ENCODE measurements around the gene SERPINH1. TPM values are rescaled to one million over a fixed set of nuclear protein-coding genes. Genes with fewer than 3 reads are reported as not detected.

Gene SERPINH1
- total RNA-seq, 2 experiments from 2014 or later = 18.9 to 19.4 TPM

DNA sequence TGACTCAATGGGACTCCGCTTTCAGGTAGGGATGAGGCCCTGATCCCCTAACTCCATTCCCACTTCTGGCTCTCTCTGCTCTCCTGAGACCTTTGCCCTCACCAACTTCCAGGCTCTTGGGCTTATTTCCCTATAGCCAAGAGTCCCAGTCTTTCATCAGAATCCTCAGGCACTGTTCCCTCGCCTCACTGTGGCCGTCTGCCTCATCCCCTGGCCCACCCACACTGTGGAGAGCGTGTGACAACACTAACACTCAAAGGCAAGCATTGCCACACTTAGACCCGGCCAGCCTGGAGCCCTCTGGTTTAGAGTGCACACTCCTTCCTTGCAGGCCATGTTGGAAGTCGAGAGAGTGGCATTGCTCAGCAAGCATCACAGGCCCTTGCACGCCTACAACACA lies 27.0 kb downstream of the SERPINH1 start:
- DNase-seq = no peak
- H3K36me3 Mint-ChIP-seq = no peaks in the 10 kb centered on the region
- H3K4me1 Mint-ChIP-seq = no peaks in the 10 kb centered on the region
- no peak overlapping the region for H3K4me3 Mint-ChIP-seq
- no peaks in the 10 kb centered on the region for H3K27me3 Mint-ChIP-seq
- no peaks in the 10 kb centered on the region for H3K9me3 Mint-ChIP-seq
- no peak overlapping the region for H3K27ac Mint-ChIP-seq

DNA sequence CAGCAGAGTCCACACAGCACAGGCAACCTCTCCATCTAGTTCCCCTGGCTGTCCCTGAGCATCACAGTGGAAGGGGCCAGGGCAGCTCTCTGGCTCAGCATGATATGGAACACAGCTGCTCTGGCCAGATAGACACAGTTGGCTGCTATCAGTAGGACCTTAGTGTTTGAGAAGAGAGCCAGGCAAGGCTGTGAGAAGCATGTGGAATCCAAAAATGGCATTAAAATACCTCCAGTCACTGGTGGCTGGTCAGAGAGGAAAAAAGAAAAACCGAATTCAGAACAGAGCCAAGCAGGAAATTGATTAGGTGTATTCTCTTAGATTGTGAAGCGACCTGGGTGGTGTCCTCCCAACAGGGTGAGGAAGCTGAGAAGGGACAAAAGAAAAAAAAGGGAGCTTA lies 27.9 kb downstream of the SERPINH1 start:
- H3K27ac Mint-ChIP-seq = no peak overlapping the region

DNA sequence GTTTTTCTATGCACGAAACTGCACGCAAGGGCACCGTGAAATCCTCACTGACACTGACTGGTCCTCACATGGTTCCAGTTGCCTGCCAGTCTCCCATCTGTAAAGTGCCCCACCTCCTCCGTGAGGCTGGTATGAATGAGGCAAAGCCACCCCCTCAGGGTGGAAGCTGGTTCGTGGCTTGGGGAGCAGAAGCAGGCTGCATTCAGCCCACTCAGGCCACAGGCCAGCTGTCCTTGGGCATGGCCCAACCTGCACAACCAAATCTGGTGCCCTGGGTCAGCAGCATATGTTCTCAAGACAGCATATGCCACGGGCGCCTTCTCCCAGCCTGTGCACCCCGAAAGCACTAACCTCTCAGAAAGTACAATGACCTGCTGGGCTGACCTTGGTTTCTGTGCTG lies 29.3 kb downstream of the SERPINH1 start:
- no peaks in the 10 kb centered on the region for H3K9me3 Mint-ChIP-seq
- no peak overlapping the region for H3K27ac Mint-ChIP-seq
- H3K4me1 Mint-ChIP-seq = no peaks in the 10 kb centered on the region
- no peaks in the 10 kb centered on the region for H3K36me3 Mint-ChIP-seq
- DNase-seq = no peak
- H3K27me3 Mint-ChIP-seq = no peaks in the 10 kb centered on the region
- H3K4me3 Mint-ChIP-seq = no peak overlapping the region

More for the DNA sequence above, 27.9 kb downstream of the SERPINH1 start:
- no peaks in the 10 kb centered on the region for H3K36me3 Mint-ChIP-seq
- no peak overlapping the region for H3K4me3 Mint-ChIP-seq
- H3K27me3 Mint-ChIP-seq = no peaks in the 10 kb centered on the region
- no peaks in the 10 kb centered on the region for H3K4me1 Mint-ChIP-seq
- no peaks in the 10 kb centered on the region for H3K9me3 Mint-ChIP-seq
- no peak for DNase-seq

DNA sequence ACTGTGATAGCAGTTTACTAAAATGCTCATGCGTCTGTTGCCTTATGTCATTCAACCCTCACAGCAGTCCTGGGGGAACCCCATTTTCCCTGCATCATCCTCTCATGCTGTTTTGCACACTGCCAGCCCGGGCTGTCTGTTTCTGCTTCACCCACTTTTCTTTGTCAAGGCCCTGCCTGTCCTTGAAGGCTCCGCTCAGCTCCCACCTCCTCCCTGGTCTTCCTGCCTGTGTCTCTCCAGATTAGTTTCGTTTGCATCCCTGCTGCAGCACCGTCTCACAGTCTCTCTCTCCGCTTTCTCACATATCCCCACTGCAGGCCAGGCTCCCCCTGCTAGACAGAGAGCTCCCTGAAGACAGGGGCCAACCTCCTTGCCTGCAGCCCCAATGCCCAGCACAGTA lies 29.9 kb downstream of the SERPINH1 start:
- H3K27ac Mint-ChIP-seq = no peak overlapping the region
- H3K27me3 Mint-ChIP-seq = no peaks in the 10 kb centered on the region
- H3K4me3 Mint-ChIP-seq = no peak overlapping the region
- H3K36me3 Mint-ChIP-seq = no peaks in the 10 kb centered on the region
- DNase-seq = no peak
- no peaks in the 10 kb centered on the region for H3K9me3 Mint-ChIP-seq
- H3K4me1 Mint-ChIP-seq = no peaks in the 10 kb centered on the region

DNA sequence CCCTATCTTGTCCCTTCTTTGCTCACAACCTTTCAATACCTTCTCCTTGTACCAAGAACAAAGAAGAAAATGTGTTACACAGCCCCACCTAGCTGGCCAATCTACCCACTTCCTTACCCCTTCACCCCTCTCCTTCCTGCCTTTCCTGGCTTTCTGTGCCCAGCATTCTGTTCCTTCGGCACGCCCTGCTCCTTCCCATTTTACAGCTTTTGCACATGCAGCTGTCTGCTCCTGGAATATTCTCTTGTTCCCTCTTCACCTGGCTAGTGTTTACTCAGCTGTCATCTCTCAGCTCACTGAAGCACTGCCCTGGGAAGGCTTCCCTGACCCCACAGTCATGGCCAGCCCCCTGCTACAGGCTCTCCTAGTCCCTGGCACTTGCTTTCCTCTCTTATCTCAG lies 30.7 kb downstream of the SERPINH1 start:
- Mint-ChIP-seq H3K4me3 (no peak overlapping the region), H3K9me3 (no peaks in the 10 kb centered on the region), H3K27me3 (no peaks in the 10 kb centered on the region), H3K36me3 (no peaks in the 10 kb centered on the region), H3K27ac (no peak overlapping the region), H3K4me1 (no peaks in the 10 kb centered on the region)
- no peak for DNase-seq

DNA sequence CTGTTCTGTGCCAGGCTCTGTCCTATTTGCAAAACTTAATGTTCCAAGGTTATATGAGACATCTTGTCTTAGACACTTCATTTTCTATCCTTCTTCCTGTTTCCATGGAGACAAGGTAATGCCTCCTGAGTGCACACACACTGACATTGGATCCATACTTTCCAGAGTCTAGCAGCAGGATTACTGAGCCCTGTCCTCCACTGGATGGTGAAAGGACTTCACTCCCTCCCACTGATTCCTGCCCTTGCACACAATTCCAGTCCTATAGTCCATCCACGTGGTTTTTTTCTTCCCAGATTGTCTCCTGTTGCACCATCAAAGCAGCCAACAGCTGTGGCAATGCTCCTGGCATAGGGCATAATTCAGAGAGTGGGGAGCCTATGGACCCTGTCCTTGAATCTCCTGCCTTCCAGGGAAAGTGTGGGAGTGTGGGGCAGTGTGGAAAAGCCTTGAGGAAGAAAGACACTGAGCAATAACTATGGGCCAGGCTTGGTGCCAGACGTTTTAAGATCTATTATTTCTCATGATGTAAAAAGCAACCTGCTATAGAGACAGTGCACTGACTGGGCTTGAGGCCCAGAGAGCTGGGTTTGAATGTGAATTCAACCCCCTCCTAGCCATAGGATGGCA lies 31.3 kb downstream of the SERPINH1 start:
- no peaks in the 10 kb centered on the region for H3K27me3 Mint-ChIP-seq
- no peak overlapping the region for H3K27ac Mint-ChIP-seq
- no peak for DNase-seq
- no peak overlapping the region for H3K4me3 Mint-ChIP-seq
- H3K4me1 Mint-ChIP-seq = no peaks in the 10 kb centered on the region
- no peaks in the 10 kb centered on the region for H3K9me3 Mint-ChIP-seq
- no peaks in the 10 kb centered on the region for H3K36me3 Mint-ChIP-seq

DNA sequence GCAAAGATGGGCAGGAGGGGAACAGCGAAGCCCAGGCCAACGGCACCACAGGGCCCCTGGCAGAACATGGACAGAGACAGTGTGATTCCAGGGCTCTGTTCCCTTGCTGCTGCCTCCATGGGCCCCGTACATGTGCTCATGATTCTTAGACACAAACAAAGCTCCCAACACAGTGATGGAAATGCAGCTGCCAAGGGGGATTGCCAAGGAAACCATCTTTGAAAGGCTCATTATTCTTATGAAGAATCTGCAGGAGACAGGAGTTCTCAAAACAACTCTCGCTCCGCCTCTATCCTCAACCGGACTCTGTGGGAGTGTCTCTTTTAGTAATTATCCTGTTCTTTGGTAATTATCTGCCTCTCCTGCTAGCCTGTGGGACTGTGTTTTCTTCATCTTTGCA lies 32.2 kb downstream of the SERPINH1 start:
- Mint-ChIP-seq H3K27ac (no peak overlapping the region), H3K27me3 (no peaks in the 10 kb centered on the region), H3K4me3 (no peak overlapping the region), H3K9me3 (no peaks in the 10 kb centered on the region), H3K4me1 (no peaks in the 10 kb centered on the region), H3K36me3 (no peaks in the 10 kb centered on the region)
- DNase-seq = no peak

DNA sequence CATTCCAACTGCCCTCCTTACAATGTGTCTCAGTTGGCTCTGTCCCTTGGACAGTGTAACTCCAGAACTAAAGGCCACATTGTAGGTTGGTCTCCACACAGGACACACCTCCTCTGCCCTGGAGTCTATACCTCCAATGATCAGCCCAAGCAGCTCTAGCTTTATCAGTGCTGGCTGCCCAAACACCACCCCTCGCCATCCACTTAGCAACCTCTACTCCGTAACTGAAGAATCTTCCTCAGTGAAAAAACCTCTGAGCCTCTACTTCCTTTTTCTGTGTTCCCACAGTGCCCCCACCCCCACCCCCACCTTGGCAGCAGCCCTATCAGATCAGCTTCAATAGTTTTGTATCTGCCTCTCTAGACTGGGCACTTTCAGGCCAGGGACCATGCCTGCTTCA lies 33.4 kb downstream of the SERPINH1 start:
- H3K4me1 Mint-ChIP-seq = no peaks in the 10 kb centered on the region
- H3K36me3 Mint-ChIP-seq = no peaks in the 10 kb centered on the region
- no peaks in the 10 kb centered on the region for H3K9me3 Mint-ChIP-seq
- no peaks in the 10 kb centered on the region for H3K27me3 Mint-ChIP-seq
- no peak overlapping the region for H3K4me3 Mint-ChIP-seq
- DNase-seq = no peak
- H3K27ac Mint-ChIP-seq = no peak overlapping the region

DNA sequence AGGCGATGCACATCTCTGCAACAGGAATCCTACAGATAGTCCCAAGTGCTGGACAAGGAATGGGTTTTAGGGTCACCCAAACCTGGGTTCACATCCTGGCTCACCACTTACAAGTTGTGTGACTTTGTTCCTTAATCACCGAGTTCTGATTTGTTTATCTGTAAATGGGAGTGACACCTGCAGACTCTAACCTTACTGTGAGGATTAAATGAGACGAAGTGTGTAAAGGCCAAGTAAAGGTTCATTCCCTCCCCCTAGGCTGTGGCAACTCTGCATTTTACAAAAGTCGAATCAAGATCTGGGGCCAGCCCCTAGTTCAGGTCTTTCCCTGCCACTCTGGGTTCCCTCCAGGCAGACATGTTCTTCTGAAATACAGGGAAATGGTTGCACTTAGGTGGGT lies 34.9 kb downstream of the SERPINH1 start:
- H3K9me3 Mint-ChIP-seq = no peaks in the 10 kb centered on the region
- H3K27me3 Mint-ChIP-seq = no peaks in the 10 kb centered on the region
- no peak overlapping the region for H3K27ac Mint-ChIP-seq
- no peaks in the 10 kb centered on the region for H3K36me3 Mint-ChIP-seq
- no peak for DNase-seq
- H3K4me1 Mint-ChIP-seq = no peaks in the 10 kb centered on the region
- H3K4me3 Mint-ChIP-seq = no peak overlapping the region

DNA sequence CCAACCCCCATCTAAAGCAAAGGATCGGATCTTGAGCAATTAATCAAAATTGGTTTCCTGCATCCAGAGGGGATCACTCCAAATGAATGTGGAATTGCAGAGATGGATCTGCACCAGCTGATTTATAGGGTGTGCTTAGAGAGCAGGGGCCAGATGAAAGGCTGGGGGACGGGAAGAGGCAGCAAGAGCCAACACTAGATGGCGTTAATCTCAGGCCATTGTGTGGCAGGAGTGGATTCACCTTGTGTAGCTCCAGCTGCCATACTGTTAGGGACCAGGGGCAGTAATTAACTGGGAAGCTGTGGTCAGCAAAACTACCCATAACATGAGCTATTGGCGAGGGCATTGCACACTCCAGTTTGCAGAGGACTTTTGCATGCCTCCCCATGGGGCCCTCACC lies 35.6 kb downstream of the SERPINH1 start:
- Mint-ChIP-seq H3K9me3 (no peaks in the 10 kb centered on the region), H3K27me3 (no peaks in the 10 kb centered on the region), H3K36me3 (no peaks in the 10 kb centered on the region), H3K4me1 (no peaks in the 10 kb centered on the region), H3K4me3 (no peak overlapping the region), H3K27ac (no peak overlapping the region)
- no peak for DNase-seq

DNA sequence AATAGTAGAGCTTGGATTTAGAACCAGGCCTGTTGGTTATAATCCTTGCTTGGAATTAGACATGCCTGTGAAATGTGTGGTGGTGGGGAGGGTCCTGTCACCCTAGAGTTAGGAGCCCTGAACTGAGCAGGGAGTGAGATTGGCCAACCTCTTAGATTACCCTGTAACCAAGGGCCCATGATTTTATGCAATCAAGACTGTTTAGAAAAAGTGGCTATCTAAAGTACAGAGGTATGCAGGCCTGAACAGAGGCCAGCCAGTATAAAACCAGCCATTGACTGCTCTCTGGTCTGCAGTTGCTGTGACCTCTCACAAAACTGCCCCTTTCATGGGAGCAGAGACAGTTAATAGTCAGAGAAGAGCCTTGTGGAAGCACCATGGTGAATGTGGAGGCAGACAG lies 36.2 kb downstream of the SERPINH1 start:
- Mint-ChIP-seq H3K36me3 (no peaks in the 10 kb centered on the region), H3K4me3 (no peak overlapping the region), H3K4me1 (no peaks in the 10 kb centered on the region), H3K27ac (no peak overlapping the region), H3K27me3 (no peaks in the 10 kb centered on the region), H3K9me3 (no peaks in the 10 kb centered on the region)
- DNase-seq = no peak

DNA sequence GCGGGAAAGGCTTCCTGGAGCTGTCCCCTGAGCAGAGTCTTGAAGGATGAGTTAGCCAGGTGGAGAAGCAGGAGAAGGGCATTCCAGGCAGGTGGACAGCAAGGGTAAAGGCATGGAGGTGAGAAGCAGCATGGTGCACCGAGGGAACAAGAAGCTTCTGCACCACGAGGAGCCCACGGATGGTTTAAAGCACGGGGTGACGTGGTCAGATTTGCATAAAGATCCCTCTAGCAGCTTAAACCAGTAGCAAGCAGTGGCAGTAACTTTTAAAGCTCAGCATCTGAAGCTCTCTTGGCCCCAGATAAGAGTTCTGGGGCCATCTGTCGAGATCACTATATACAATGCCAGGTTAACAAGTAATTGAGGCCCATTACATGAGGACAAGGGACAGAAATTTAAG lies 36.8 kb downstream of the SERPINH1 start:
- Mint-ChIP-seq H3K4me3 (no peak overlapping the region), H3K4me1 (no peaks in the 10 kb centered on the region), H3K27me3 (no peaks in the 10 kb centered on the region), H3K36me3 (no peaks in the 10 kb centered on the region), H3K9me3 (no peaks in the 10 kb centered on the region), H3K27ac (no peak overlapping the region)
- DNase-seq = no peak

DNA sequence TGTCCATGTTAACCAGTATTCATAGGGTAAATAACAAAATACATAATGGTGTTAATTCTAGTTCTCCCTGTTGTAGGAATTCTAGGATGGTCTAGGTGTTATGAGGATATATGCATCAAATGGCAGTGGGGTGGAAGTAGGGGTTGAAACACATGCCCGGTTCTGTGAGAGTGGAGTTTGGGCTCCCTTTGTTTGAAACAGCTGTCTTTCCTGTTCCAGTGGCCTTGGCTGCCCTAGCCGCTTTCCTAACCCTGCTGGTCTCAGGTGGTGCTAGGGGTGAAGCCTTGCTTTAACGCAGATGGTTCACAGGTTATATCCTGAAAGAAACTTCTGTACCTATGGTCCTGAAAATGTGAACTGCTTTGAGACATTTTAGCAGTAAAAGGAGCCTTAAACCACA lies 38.3 kb downstream of the SERPINH1 start:
- no peak for DNase-seq
- H3K36me3 Mint-ChIP-seq = no peaks in the 10 kb centered on the region

DNA sequence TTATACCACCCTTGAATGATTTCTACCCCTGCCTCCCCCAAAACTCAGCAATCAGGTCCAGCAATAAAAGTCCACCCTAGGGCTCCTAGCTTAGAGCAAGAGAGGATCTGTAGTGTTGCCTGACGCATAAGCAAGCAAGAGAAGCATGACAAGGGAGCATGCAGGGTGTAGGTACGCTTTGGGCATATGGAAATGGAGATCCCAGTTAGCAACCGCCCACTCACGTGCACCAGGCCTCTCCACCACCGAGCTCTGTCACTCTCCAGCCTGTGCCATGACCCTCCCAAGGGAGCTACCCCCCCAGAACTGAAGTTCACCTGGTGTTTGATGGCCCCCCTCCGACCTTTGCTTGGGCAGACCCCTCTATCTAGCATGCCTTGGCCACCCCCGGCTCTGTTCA lies 39.4 kb downstream of the SERPINH1 start:
- Mint-ChIP-seq H3K27me3 (peaks cover 3% of the 10 kb centered on the region), H3K27ac (no peak overlapping the region), H3K36me3 (no peaks in the 10 kb centered on the region), H3K4me3 (no peak overlapping the region), H3K9me3 (no peaks in the 10 kb centered on the region), H3K4me1 (no peaks in the 10 kb centered on the region)
- no peak for DNase-seq

More for the DNA sequence above, 38.3 kb downstream of the SERPINH1 start:
- Mint-ChIP-seq H3K4me3 (no peak overlapping the region), H3K4me1 (no peaks in the 10 kb centered on the region), H3K27ac (no peak overlapping the region), H3K9me3 (no peaks in the 10 kb centered on the region), H3K27me3 (peaks cover 3% of the 10 kb centered on the region)

DNA sequence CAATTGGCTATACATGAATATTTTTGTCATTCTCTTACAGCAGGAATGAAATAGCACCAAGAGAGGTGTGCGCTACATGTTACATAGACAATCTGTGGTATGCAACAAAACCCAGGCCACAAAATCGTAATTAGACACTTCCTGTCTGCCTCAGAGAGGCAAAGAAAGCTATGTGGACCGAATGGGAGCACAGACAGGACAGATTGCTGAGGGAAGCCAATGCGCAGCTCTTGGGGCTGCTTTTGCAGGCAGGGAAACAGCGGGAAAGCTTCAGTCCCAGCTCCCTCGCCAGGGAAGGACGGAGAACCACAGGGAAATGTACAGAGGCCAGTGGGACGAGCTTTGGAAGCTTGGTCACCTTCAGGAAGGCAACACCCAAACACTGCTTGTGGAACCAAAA lies 40.9 kb downstream of the SERPINH1 start:
- DNase-seq = no peak
- Mint-ChIP-seq H3K27ac (no peak overlapping the region), H3K27me3 (peaks cover 3% of the 10 kb centered on the region), H3K36me3 (no peaks in the 10 kb centered on the region), H3K9me3 (no peaks in the 10 kb centered on the region), H3K4me1 (no peaks in the 10 kb centered on the region), H3K4me3 (no peak overlapping the region)

DNA sequence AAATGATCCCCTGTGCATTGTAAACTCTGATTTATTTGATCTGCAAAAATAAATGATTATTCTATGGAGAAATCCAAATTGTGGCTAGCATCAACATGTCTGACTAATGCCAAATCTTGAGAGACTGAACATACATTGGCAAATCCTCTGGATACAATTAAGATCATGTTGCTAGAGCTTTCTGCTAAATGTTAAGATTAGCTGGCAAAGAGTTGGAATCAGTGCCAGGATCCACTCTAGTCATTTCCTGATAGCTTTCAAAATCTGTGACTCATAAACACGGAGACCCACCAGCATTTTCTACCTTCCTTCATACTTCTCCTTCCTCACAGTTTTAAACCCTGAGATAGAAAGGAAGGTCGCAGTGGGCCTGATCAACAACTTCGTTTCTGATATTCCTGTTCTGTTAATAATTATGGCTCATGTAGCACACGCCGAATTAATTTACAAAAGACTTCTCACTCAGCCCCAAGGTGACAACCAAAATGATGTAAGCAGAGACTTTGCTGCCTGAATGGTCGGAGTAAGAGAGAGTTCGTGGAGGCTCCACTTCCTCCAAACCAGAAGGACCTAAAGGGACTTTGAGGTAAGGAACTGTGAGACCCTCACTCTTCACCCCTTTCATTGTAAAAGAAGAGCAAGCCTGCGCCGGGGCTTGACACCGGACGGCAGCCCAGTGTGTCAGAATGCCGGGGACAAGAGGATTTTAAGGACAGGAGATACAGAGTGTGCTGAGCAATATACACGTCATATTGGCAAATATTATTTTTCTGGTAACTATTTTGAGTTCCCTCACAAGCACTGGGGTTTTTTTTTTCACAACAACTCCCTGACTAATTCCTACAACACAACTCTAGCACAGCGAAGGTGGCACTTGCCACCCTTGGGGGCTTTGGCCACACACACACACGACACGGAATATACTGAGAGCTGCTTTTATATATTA lies 42.0 kb downstream of the SERPINH1 start:
- Mint-ChIP-seq H3K27ac (no peak overlapping the region), H3K9me3 (no peaks in the 10 kb centered on the region), H3K36me3 (no peaks in the 10 kb centered on the region), H3K4me3 (no peak overlapping the region), H3K4me1 (no peaks in the 10 kb centered on the region), H3K27me3 (peaks cover 3% of the 10 kb centered on the region)
- DNase-seq = no peak
